Stimulated activated CD4-positive, alpha-beta T cell treated with anti-CD3 and anti-CD28 coated beads, Interleukin-15, amount 100 ng/mL, for 24 hours (primary cell): ENCODE measurements around the gene CKS2.
"Not testable (repeated sequence)": the region's sequence is repeated elsewhere in the genome, so short reads cannot be mapped to it uniquely, and the experiment has no call there.

Source experiments
- DNase-seq: peaks from one replicate; pipeline ENCODE4 v3.0.0-alpha.2; 2020

CKS2 gene

DNA sequence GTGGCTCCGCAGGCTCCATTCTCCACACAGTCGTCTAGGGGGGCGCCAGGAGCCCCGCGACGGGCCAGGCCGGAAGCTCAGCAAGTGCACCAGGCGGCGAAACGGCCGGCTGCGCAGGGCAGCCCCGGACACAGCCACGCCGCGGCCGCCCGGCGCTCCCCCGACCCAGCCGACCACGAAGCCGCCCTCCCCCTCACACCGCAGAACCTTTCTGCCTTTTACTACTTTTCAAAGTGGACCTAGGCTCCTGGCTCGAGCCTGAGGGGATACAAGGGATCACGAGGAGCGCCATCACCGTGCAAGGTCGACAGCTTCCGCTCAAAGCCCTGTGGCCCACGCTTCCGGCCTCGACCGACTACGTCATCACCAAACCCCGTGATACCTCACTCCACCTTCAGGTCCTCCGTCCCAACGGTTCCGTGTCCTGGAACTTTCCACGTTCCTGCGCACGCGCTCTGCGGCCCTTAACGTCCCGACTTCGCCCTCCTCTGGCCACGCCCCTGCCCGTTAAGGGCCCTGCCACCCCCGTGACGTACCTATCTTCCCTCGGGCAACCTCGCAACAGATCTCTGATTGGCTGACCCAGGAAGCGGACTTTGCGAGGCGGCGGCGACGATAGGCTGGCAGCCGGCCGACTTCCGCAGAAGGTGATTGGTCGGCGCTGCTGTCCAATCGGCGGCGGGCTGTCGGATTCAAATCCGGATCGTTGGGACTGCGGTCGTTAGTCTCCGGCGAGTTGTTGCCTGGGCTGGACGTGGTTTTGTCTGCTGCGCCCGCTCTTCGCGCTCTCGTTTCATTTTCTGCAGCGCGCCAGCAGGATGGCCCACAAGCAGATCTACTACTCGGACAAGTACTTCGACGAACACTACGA lies at the start of gene CKS2:
CKS2 (plus strand) TSS at position 721 of the 871 bp plus-strand sequence; CDS start at position 819, 98 bp downstream.
- peak; percentile 100 for DNase-seq

DNA sequence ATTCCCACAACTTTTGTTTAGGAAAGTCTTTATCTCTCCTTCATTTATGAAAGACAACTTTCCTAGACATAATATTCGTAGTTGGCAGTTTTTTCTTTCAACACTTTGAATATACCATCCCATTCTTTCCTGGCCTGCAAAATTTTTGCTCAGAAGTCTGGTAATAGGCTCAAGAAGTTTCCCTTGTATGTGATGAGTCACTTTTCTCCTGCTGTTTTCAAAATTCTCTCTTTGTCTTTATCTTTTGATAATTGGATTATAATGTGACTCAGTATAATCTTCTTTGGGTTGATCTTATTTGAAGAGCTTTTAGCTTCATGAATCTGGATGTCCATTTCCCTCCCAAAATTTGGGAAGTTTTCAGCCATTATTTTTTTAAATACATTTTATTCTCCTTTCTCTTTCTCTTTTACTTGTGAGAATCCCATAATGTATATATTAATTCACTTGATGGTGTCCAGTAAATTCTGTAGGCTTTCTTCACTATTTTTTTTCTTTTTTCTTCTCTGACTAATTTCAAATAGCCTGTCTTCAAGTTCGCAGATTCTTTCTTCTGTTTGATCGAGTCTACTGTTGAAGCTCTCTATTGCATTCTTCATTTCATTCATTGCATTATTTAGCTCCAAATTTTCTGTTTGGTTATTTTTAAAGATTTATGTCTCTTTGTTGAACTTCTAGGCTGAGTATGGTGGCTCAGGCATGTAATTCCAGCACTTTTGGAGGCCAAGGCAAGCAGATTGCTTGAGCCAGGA lies 37.3 kb upstream of the CKS2 start:
- no peak for DNase-seq

DNA sequence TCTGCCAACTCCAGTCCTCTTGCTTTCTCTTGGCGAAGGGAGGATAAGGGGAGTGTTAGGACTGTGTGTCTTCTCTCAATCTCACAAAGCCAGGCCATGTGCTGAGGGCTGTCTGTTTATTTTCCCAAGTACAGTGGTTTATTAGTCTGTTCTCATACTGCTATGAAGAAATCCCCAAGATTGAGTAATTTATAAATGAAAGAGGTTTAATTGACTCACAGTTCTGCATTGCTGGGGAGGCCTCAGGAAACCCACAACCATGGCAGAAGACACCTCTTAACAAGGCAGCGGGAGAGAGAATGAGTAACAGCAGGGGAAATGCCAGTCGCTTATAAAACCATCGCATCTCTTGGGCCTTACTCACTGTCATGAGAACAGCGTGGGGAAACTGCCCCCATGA lies 36.2 kb upstream of the CKS2 start:
- peak; percentile 53 for DNase-seq

DNA sequence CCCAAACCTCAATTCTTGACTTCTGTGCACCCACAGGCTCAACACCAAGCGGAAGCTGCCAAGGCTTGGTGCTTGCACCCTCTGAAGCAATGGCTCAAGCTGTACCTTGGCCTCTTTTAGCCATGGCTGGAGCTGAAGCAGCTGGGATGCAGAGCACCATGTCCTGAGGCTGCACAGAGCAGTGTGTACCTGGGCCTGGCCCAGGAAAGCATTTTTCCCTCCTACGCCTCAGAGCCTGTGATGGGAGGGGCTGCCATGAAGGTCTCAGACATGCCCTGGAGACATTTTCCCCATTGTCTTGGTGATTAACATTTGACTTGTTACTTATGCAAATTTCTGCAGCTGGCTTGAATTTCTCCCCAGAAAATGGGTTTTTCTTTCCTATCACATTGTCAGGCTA lies 35.0 kb upstream of the CKS2 start:
- DNase-seq, result not testable (repeated sequence)

DNA sequence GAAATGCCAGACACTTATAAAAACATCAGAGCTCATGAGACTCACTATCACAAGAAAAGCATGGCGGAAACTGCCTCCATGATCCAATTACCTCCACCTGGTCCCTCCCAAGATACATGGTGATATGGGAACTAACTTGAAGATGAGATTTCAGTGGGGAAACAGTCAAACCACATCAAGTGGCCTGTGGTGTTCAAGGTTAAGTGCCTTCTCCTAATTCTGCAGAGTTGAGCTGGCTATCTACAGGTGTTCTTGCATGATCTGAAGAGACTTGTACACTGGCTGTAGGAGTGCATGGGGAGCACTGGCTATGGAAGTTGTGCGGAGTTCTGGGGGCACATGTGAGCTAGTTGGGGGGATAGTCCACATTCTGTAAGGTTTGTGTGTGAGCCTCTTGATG lies 34.0 kb upstream of the CKS2 start:
- DNase-seq, result no peak

DNA sequence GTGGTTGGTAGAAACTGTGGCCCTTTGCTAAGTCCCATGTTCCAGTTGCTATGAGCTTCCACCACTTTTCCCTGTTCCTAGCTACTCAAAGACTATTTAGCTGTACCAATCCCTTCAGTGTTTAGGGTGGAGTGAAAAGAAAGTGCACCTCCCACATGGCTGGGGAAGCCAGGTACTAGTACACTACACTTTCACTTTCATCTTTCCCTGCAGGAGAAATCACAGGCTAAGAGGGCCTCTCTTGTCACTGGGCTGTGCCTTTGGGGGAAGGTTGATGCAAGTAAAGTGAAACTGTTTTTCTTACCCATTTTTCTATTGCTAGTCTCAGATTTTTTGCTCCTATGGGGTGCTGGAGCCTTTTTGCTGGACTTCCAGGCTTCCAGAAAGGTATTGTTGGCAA lies 33.5 kb upstream of the CKS2 start:
- peak; percentile 16 for DNase-seq

DNA sequence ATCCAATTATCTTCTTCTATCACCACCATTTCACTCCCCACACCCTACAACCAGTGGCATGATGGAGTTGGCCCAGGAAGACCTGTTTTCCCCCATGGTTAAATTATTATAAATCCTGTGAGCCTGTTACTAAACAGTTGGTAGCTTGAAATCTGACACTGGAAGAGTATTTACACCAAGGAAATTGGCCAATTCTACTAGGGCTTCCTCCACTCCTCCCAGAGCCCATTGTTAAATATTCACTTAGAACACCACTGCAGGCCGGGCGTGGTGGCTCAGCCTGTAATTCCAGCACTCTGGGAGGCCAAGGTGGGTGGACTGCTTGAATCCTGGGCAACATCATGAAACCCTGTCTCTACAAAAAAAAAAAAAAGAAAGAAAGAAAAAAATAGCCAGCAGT lies 32.4 kb upstream of the CKS2 start:
- no peak for DNase-seq

DNA sequence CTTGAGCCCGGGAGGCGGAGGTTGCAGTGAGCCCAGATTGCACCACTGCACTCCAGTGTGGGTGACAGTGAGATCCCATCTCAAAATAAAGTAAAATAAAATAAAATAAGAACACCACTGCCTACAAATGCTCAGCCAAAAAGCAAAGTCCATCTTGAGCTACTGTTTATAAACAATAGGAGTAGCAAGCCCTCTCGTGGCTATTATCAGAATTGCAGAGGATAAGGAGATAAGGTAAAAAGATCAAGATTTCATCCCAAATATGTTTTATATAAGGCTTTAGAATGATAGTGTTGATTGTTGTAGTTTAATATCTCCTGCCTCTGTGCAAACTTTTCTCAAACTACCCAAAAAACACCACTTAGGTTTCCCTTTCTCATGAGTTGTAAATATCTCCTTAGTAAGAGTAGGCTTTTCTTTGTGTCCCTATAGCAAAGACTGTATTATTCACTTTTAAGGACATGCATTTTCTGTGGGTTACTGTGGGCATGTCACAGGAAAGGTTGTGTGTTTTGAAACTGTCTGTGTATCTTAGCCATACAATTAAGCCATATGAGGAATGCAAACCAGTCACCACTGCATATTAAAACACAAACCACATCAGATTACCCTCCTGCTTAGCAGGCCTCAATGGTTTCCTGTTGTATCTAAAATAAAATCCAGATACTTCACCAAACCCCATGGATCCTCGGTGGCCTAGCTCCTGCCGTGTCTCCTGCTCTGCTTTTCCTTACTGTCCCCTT lies 31.8 kb upstream of the CKS2 start:
- DNase-seq, result no peak

DNA sequence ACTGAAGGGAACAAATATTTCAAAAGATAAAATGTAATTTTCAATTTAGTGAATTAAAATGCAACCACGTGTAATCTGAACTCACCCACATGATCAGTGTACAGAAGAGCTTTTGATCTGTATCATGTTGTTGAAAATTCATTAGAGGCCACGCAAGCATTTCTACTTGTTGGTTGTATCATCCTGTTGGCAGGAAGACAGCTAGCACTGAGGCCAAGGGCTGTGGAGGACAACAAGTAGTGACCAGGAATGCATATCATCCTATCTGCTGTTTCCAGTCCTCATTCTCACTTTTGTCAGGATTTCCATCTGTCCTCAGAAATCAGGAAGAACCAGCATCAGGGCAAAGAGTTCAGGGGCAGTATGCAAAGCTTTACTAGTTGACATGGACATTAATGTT lies 29.9 kb upstream of the CKS2 start:
- no peak for DNase-seq

DNA sequence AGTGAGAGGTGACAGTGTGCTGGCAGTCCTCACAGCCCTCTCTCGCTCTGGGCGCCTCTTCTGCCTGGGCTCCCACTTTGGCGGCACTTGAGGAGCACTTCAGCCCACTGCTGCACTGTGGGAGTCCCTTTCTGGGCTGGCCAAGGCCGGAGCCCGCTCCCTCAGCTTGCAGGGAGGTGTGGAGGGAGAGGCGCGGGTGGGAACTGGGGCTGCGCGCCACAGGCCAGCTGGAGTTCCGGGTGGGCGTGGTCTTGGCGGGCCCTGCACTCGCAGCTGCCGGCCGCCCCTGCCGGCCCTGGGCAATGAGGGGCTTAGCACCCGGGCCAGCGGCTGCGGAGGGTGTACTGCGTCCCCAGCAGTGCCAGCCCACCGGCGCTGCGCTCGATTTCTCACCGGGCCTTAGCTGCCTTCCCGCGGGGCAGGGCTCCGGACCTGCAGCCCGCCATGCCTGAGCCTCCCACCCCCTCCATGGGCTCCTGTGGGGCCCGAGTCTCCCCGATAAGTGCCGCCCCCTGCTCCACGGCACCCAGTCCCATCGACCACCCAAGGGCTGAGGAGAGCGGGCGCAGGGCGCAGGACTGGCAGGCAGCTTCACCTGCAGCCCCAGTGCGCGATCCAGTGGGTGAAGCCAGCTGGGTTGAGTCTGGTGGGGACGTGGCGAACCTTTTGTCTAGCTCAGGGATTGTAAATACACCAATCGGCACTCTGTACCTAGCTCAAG lies 28.6 kb upstream of the CKS2 start:
- not testable (repeated sequence) for DNase-seq

DNA sequence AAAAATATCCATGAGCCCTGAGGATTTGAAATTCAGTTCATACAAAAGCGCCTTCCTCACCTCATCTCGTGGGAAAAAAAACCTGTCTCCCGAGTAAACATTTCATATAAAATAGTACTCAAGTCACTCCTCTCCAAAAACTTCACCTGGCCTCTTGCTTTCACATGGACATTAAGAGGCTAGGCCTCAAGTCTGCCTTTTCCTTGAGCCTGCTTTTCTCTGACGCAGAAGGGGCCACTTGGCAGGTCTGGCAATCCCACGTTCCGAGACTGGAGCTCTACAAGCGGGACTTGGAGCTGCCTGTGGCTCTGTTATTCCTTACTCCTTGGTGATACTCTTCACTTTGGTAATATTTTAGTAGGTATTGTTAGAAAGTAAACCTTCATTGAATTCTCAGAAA lies 26.9 kb upstream of the CKS2 start:
- no peak for DNase-seq

DNA sequence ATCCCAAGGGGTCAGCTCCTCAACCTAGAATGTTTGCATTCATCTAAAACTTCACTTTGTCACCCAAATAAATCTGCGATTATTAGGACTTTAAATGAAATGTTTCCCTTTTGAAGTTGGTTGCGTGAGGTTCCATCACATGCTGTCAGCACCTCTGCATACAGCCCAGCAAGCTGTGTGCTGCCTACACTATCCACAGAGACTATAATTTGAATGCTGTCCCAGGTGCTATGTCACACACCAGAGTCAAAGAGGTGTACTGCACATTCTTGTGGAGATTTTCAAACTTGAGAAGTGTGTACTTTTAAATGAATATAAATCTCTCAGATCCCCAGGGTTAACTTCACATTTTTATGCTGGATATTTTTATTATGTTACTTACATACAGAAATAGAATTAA lies 19.3 kb upstream of the CKS2 start:
- DNase-seq, result no peak

DNA sequence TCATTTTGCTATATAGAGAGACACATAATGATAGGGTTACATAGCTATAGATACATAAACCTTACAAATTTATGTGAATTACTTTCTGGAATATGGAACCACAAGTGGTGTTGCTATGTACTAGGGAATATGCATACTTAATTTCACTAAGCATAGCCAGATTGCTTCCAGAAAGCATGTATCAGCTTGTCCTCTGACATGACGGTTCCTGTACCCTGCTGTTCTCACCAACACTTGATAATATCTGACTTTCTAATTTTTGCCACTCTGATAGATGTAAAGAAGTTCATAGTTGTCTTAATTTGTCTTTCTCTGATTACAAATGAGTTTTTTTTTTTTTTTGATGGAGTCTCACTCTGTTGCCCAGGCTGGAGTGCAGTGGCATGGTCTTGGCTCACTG lies 18.0 kb upstream of the CKS2 start:
- no peak for DNase-seq

DNA sequence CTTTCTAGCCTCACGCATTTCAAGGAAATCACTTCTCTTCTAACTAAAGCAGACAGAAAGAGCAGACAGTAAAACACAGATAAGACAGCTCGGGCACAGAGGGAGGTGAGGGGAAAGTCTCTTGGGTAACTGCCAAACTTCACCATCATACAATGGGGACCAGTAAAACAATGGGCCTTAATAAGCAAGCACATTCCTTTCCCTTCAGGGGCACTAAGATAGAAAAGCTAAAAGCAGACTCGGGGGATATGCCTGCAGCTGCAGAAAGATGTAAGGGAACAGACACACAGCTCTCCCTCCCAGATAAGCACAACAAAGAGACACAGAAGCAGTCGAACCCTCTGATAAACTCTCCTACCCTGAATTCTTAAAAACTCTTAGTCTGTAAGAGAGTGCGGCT lies 15.6 kb upstream of the CKS2 start:
- DNase-seq, result no peak

DNA sequence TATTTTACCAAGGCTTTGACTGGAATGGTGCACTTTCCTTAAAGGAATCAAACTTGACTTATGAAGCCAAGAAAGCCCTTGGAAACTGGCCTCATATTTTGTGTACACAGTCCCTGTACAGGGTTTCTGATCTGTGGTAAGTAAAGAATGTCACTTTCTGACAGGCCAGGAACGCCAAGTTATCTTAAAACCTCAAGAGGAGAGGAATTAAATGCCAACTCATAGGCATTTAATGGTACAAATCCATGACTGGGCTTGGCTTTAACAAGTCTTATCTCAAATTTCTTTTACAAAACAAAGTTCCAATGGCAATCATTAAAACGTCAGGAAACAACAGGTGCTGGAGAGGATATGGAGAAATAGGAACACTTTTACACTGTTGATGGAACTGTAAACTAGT lies 9.0 kb upstream of the CKS2 start:
- not testable (repeated sequence) for DNase-seq

DNA sequence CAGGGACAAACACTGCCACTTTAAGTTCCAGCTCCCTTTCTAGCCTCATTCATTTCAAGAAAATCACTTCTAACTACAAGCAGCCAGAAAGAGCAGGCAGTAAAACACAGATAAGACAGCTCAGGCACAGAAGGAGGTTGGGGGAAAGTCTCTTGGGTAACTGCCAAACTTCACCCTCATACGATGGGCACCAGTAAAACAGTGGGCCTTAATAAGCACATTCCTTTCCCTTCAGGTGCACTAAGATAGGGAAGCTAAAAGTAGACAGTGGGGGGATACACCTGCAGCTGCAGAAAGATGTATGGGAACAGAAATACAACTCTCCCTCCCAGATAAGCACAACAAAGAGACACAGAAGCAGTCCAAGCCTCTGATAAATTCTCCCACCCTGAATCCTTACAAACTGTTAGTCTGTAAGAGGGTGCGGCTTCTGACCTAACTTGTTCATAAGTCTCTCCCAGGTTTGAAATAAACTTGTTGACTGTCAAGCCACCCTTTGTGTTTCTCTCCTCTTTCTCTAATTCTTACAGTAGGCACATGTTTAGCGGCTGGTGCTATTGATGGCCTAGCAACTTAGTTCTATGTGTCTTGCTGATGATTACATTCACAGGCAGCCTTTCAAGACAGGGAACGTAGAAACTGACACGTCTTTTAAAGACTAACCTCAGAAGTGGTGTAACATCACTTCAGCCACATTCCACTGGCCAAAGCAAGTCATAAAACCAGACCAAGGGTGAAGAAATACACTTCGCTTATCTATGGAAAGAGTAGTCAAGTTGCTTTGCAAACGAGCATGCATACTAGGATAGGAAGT lies 6.8 kb upstream of the CKS2 start:
- no peak for DNase-seq

DNA sequence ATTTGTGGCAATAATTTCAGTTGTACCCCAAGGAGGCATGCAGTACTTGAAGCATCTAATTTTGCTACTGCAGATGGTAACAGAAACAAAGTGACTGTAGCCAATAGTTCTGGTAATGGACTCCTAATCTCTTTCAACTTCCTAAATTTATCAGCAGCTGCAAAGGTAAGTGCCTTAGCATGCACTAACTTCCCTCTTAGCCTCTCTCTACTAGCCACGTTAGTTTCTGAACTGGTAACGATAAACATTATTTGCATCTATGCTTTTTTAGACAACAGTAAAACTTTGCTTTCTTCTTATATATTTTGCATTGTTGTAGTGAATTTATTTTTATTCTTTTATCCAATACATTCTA lies 6.2 kb upstream of the CKS2 start:
- DNase-seq, result no peak

DNA sequence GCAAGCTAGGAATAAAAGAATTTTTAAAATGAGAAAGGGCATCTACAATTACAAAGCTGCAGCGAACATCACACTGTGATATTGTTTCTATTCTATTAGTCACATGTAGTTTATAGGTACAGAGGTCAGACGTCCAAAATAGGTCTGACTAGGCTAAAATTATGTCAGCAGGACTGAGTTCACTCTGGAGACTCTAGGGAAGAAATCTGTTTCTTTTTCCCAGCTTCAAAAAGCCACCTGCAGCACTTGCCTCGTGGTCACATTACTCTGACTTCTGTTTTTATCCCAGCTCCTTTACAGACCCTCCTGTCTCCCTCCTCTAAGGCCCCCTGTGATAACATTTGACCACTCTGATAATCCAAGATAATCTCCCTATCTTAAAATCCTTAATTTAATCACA lies 5.1 kb upstream of the CKS2 start:
- DNase-seq, result no peak

DNA sequence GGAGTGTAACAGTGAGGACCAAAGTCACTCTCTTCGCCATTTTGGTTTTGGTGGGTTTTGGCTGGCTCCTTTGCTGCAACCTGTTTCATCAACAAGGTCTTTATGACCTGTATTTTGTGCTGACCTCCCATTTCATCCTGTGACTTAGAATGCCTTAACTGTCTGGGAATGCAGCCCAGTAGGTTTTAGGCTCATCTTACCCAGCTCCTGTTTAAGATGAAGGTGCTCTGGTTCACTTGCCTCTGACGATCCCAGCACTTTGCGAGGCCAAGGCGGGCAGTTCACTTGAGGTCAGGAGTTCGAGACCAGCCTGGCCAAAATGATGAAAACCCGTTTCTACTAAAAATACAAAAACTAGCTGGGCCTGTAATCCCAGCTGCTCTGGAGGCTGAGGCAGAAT lies 1.8 kb upstream of the CKS2 start:
- DNase-seq, result no peak

DNA sequence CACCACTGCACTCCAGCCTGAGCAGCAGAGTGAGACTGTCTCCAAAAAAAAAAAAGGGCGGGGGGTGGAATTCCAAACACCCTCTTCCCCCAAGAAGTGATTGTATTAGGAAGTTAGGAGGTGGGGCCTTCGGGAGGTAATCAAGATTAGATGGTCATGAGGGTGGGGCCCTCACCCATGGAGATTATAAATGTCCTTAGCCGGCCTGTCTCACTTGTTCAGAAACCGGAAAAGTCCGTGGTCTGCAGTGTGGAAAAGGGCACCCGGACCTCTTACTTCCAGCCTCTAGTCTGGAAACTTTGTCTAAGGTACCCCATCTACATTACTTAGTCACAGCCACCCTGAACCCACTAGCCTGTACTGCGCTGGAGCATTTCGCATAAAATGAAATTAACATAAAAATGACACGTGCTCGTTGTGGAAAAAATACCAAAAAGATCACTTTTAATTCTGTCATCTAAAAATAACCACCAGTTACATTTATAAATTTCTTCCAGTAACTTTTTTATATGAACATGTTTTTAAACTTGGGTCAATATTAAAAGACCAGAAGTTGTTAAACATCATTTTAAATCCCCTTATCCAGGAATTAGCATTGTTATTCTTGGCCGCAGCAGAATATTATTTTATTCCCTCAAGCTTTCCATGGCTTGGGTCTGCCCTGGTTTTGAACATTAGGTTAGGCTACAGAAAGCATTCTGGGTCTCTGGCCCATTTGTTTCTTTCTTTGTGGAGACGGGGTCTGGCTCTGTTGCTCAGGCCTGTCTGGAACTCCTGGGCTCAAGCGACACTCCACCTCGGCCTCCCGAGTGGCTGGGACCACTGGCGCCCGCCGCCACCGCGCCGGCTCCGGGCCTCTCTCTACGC lies 1.2 kb upstream of the CKS2 start:
- peak; percentile 32 for DNase-seq
